Smooth muscle cell (in vitro differentiated cells): ENCODE measurements around the gene CDYL. TPM values are rescaled to one million over a fixed set of nuclear protein-coding genes. Genes with fewer than 3 reads are reported as not detected.

Source experiments
- DNase-seq: peaks from one replicate; lab custom pipeline; 2025; ENCODE audit not compliant: unreplicated experiment; lab: John Stamatoyannopoulos, UW
- H2AFZ ChIP-seq: fragments of 200-600 bp; sonication (generic); 2 replicates; pipeline ENCODE4 v1.6.0; 2016; ENCODE audit warnings: antibody characterized with exemption, low read depth, mild to moderate bottlenecking
- H3F3A ChIP-seq: fragments of 200-600 bp; sonication (generic); 2 replicates; pipeline ENCODE4 v1.6.0; 2017; ENCODE audit warnings: antibody characterized with exemption, low read depth
- H3K27ac ChIP-seq: fragments of 200-600 bp; sonication (generic); 2 replicates; pipeline ENCODE4 v1.5.1; 2016; ENCODE audit warnings: low read depth, mild to moderate bottlenecking
- H3K27me3 ChIP-seq: fragments of 200-600 bp; sonication (generic); 2 replicates; pipeline ENCODE4 v1.6.1; 2016; ENCODE audit warnings: low read depth, mild to moderate bottlenecking
- H3K36me3 ChIP-seq: fragments of 200-600 bp; sonication (generic); 2 replicates; pipeline ENCODE4 v1.5.1; 2016; ENCODE audit warnings: low read depth
- H3K4me1 ChIP-seq: fragments of 200-600 bp; sonication (generic); 2 replicates; pipeline ENCODE4 v1.5.1; 2016; ENCODE audit warnings: low read depth
- H3K4me2 ChIP-seq: fragments of 200-600 bp; sonication (generic); 2 replicates; pipeline ENCODE4 v1.6.0; 2016; ENCODE audit warnings: mild to moderate bottlenecking
- H3K4me3 ChIP-seq: fragments of 200-600 bp; sonication (generic); 2 replicates; pipeline ENCODE4 v1.5.1; 2016; ENCODE audit warnings: mild to moderate bottlenecking
- H3K79me2 ChIP-seq: fragments of 200-600 bp; sonication (generic); 2 replicates; pipeline ENCODE4 v1.6.0; 2016; ENCODE audit warnings: low read depth, mild to moderate bottlenecking
- H3K9ac ChIP-seq: fragments of 200-600 bp; sonication (generic); 2 replicates; pipeline ENCODE4 v1.6.0; 2016; ENCODE audit warnings: low read depth
- H3K9me3 ChIP-seq: fragments of 200-600 bp; sonication (generic); replicated peaks from 2 replicates; pipeline ENCODE4 v1.5.1; 2016; ENCODE audit warnings: low read depth
- H4K20me1 ChIP-seq: fragments of 200-600 bp; sonication (generic); 2 replicates; pipeline ENCODE4 v1.6.0; 2016; ENCODE audit warnings: low read depth
- WGBS: methylation state at CpG from one replicate; pipeline ENCODE4 v1.1.7; 2016; ENCODE audit warnings: low lambda C conversion rate; 5-methylcytosine and 5-hydroxymethylcytosine counted together
- polyA plus RNA-seq: library from polyadenylated mRNA; unstranded; fragments of >200 nt; fragmentation: Nextera tagmentation; extraction: Ambion mirVana; gene quantifications from 2 replicates; pipeline ENCODE4 v1.2.1, GENCODE V29; 2016
- total RNA-seq: library from RNA; depleted of rRNA; stranded (reverse); fragments of >200 nt; gene quantifications from 2 replicates; pipeline ENCODE4 v1.2.3, GENCODE V29; 2014
- TF ChIP-seq, protein P1 (sequence below): fragments of 200-600 bp; sonication (generic); IDR thresholded peaks from 2 replicates; pipeline ENCODE4 v1.5.1; 2017; ENCODE audit warnings: borderline replicate concordance, mild to moderate bottlenecking, antibody characterized with exemption; ENCODE audit not compliant: insufficient read depth, poor library complexity, severe bottlenecking

Gene CDYL
- total and polyA plus RNA-seq, 2 experiments from 2014 or later: 28.7 to 34.5 TPM

- WGBS: 88% methylated on average over 11 of the region's 11 CpGs
- no peaks in the 10 kb centered on the region for H3F3A ChIP-seq
- H3K27me3 ChIP-seq: no peaks in the 10 kb centered on the region
- no peak overlapping the region for H3K27ac ChIP-seq
- H3K9me3 ChIP-seq: no peaks in the 10 kb centered on the region
- H3K79me2 ChIP-seq: peaks cover 87% of the 10 kb centered on the region
- H4K20me1 ChIP-seq: peaks cover 67% of the 10 kb centered on the region
- H3K36me3 ChIP-seq: no peaks in the 10 kb centered on the region
- H3K4me3 ChIP-seq: no peak overlapping the region
- H3K9ac ChIP-seq: no peak overlapping the region
- no peak overlapping the region for H3K4me2 ChIP-seq
- TF ChIP-seq, protein P1, sequence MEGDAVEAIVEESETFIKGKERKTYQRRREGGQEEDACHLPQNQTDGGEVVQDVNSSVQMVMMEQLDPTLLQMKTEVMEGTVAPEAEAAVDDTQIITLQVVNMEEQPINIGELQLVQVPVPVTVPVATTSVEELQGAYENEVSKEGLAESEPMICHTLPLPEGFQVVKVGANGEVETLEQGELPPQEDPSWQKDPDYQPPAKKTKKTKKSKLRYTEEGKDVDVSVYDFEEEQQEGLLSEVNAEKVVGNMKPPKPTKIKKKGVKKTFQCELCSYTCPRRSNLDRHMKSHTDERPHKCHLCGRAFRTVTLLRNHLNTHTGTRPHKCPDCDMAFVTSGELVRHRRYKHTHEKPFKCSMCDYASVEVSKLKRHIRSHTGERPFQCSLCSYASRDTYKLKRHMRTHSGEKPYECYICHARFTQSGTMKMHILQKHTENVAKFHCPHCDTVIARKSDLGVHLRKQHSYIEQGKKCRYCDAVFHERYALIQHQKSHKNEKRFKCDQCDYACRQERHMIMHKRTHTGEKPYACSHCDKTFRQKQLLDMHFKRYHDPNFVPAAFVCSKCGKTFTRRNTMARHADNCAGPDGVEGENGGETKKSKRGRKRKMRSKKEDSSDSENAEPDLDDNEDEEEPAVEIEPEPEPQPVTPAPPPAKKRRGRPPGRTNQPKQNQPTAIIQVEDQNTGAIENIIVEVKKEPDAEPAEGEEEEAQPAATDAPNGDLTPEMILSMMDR: no peak
- DNase-seq: no peak
- no peak overlapping the region for H2AFZ ChIP-seq
- H3K4me1 ChIP-seq: no peaks in the 10 kb centered on the region
These were observed 130.4 kb downstream of the CDYL start for GRCh38 chr6:4906293-4907276.

GRCh38 chr6:4907602-4908001 is 131.4 kb downstream of the CDYL start:
- Histone ChIP-seq H3K36me3 (no peaks in the 10 kb centered on the region), H3K79me2 (peaks cover 88% of the 10 kb centered on the region), H3K4me3 (no peak overlapping the region), H2AFZ (no peak overlapping the region), H3K9me3 (no peaks in the 10 kb centered on the region), H3K4me2 (no peak overlapping the region), H3K27me3 (no peaks in the 10 kb centered on the region), H3K27ac (no peak overlapping the region), H4K20me1 (peaks cover 71% of the 10 kb centered on the region), H3K4me1 (no peaks in the 10 kb centered on the region), H3K9ac (no peak overlapping the region), H3F3A (no peaks in the 10 kb centered on the region)
- WGBS: 96% methylated on average over 6 of the region's 6 CpGs
- TF ChIP-seq, protein P1: no peak
- no peak for DNase-seq

DNA sequence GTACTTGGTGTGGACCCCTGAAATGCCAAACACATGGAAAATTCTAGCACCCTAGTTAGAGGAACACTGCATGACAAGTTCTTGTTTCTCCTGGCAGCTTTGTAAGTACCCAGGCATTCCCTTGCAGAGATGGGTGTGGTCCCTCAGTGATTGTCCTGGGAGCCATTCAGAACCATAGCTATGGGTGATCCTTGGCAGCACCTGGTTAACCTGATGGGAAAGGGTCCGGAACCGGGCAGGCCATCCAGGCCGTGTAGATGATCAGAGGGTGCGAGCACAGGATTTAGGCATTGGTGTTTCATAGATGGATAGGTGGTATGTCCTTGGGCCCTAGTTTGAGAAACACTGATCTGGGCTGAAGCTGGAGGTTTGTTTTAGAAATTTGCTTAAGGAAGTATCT is 131.9 kb downstream of the CDYL start:
- Histone ChIP-seq H3K9ac (no peak overlapping the region), H3K79me2 (peaks cover 84% of the 10 kb centered on the region), H3K27ac (no peak overlapping the region), H4K20me1 (peaks cover 71% of the 10 kb centered on the region), H2AFZ (no peak overlapping the region), H3K4me3 (no peak overlapping the region), H3K36me3 (no peaks in the 10 kb centered on the region), H3K9me3 (no peaks in the 10 kb centered on the region), H3K4me1 (no peaks in the 10 kb centered on the region), H3F3A (no peaks in the 10 kb centered on the region), H3K27me3 (no peaks in the 10 kb centered on the region), H3K4me2 (no peak overlapping the region)
- 97% methylated on average over 4 of the region's 4 CpGs for WGBS
- TF ChIP-seq, protein P1: no peak
- no peak for DNase-seq
